B cell (primary cell): ENCODE measurements around the gene PTPN6.

Source experiments
- CTCF ChIP-seq: fragments of 200-600 bp; IDR thresholded peaks from one replicate; pipeline ENCODE4 v1.8.0; 2022; ENCODE audit warnings: antibody characterized with exemption, mild to moderate bottlenecking
- EZH2 ChIP-seq: IDR thresholded peaks from 2 replicates; pipeline ENCODE4 v1.6.1; 2012; ENCODE audit warnings: borderline replicate concordance, low read depth, mild to moderate bottlenecking, moderate library complexity, low read length; ENCODE audit not compliant: insufficient read depth, poor library complexity, severe bottlenecking

- TF ChIP-seq CTCF (no peak), EZH2 (no peak)
Observed at GRCh38 chr12:6967651-6968100, 16.5 kb downstream of the PTPN6 start.
